B cell (primary cell): ENCODE results near the gene SP6. TPM values are rescaled to one million over a fixed set of nuclear protein-coding genes. Genes with fewer than 3 reads are reported as not detected.

Source experiments
- ATAC-seq: fragments of 200-7000 bp; cut with Tn5 transposase; one replicate; pipeline ENCODE4 v1.10.0; 2021; ENCODE audit warnings: low read depth, mild to moderate bottlenecking, moderate number of reproducible peaks, moderate library complexity
- CTCF ChIA-PET: fragments of 350-600 bp; sonication (Branson Sonifier 250); formaldehyde crosslinking; loops from one replicate; lab custom pipeline; 2021; ENCODE audit warnings: antibody characterized with exemption, inconsistent platforms; lab: Charles Lee
- POLR2A ChIA-PET: fragments of 350-600 bp; sonication (Branson Sonifier 250); formaldehyde crosslinking; loops from one replicate; lab custom pipeline; 2021; ENCODE audit warnings: antibody characterized with exemption; lab: Charles Lee
- DNase-seq: peaks from one replicate; pipeline ENCODE4 v3.0.0; 2013
- H2AFZ ChIP-seq: 2 replicates; pipeline ENCODE4 v1.6.1; 2012; ENCODE audit warnings: mild to moderate bottlenecking, low read depth, low read length; ENCODE audit not compliant: insufficient read depth, poor library complexity, severe bottlenecking
- H3K27ac ChIP-seq, 2 donors: 1 replicate in 1 of 2; 2 replicates in 1 of 2; pipeline ENCODE4 v1.5.1; 2012 to 2013; ENCODE audit warnings: low read length in 2 of 2, mild to moderate bottlenecking in 2 of 2, moderate library complexity in 1 of 2
- H3K27me3 ChIP-seq, 4 experiments: fragments of 200-600 bp in 1 of 4; sonication (generic) in 1 of 4; replicated peaks in 1 of 4; 1 replicate in 2 of 4; 2 replicates in 2 of 4; pipeline versions ENCODE4 v1.6.1 to v1.7.0; 2013 to 2016; ENCODE audit warnings: low read length in 3 of 4, mild to moderate bottlenecking in 2 of 4, mixed read lengths in 1 of 4, moderate library complexity in 1 of 4; ENCODE audit not compliant: insufficient read depth in 4 of 4, control insufficient read depth in 3 of 4; ENCODE audit errors: control extremely low read depth in 1 of 4
- H3K36me3 ChIP-seq, 2 experiments: replicated peaks in 1 of 2; 1 replicate in 1 of 2; 2 replicates in 1 of 2; pipeline versions ENCODE4 v1.6.1 to v1.7.1; 2013; ENCODE audit warnings: low read length in 1 of 2; ENCODE audit not compliant: insufficient read depth in 2 of 2, control insufficient read depth in 1 of 2; ENCODE audit errors: control extremely low read depth in 1 of 2, extremely low read depth in 1 of 2
- H3K4me1 ChIP-seq, 2 donors: fragments of 200-600 bp in 1 of 2; sonication (generic) in 1 of 2; 1 replicate in 1 of 2; 2 replicates in 1 of 2; pipeline versions ENCODE4 v1.5.1 to v1.6.1; 2013 to 2017; ENCODE audit warnings: low read length in 2 of 2; ENCODE audit not compliant: control insufficient read depth in 2 of 2, insufficient read depth in 2 of 2
- H3K4me2 ChIP-seq: replicated peaks from 2 replicates; pipeline ENCODE3; 2012; ENCODE audit warnings: mild to moderate bottlenecking, low read depth, low read length; ENCODE audit not compliant: poor library complexity, severe bottlenecking
- H3K4me3 ChIP-seq, 5 experiments: fragments of 200-600 bp in 1 of 5; sonication (generic) in 1 of 5; 1 replicate in 3 of 5; 2 replicates in 2 of 5; pipeline versions ENCODE4 v1.5.1 to v1.7.0; 2011 to 2016; ENCODE audit warnings: low read length in 4 of 5, mild to moderate bottlenecking in 4 of 5, low read depth in 2 of 5, control low read depth in 1 of 5, moderate library complexity in 1 of 5; ENCODE audit not compliant: insufficient read depth in 1 of 5; ENCODE audit errors: control extremely low read depth in 1 of 5, extremely low read depth in 1 of 5
- H3K79me2 ChIP-seq: fragments of 200-600 bp; sonication (generic); one replicate; pipeline ENCODE4 v1.6.0; 2016; ENCODE audit warnings: low read length; ENCODE audit not compliant: control insufficient read depth, insufficient read depth
- H3K9ac ChIP-seq: fragments of 200-600 bp; sonication (generic); 2 replicates; pipeline ENCODE4 v1.6.1; 2017; ENCODE audit warnings: mild to moderate bottlenecking, low read length, moderate library complexity
- H3K9me3 ChIP-seq, 3 donors: one replicate each; pipeline versions ENCODE4 v1.6.1 to v1.7.1; 2013; ENCODE audit warnings: low read length in 2 of 3; ENCODE audit not compliant: control insufficient read depth in 2 of 3, insufficient read depth in 1 of 3; ENCODE audit errors: control extremely low read depth in 1 of 3
- H4K20me1 ChIP-seq: 2 replicates; pipeline ENCODE4 v1.6.0; 2012; ENCODE audit warnings: mild to moderate bottlenecking, low read length; ENCODE audit not compliant: insufficient read depth, control insufficient read depth, poor library complexity, severe bottlenecking
- H3K27ac Mint-ChIP-seq: one replicate; pipeline ENCODE4 v1.8.0; 2021; ENCODE audit warnings: mixed read lengths
- H3K27me3 Mint-ChIP-seq: one replicate; pipeline ENCODE4 v1.8.0; 2021; ENCODE audit warnings: mixed read lengths
- H3K4me1 Mint-ChIP-seq: one replicate; pipeline ENCODE4 v1.8.0; 2021; ENCODE audit warnings: mixed read lengths
- H3K4me3 Mint-ChIP-seq: one replicate; pipeline ENCODE4 v1.8.0; 2021; ENCODE audit warnings: mixed read lengths
- H3K9me3 Mint-ChIP-seq: one replicate; pipeline ENCODE4 v1.8.0; 2022; ENCODE audit warnings: mixed read lengths; ENCODE audit not compliant: insufficient read depth
- CTCF ChIP-seq: fragments of 200-600 bp; IDR thresholded peaks from one replicate; pipeline ENCODE4 v1.8.0; 2022; ENCODE audit warnings: antibody characterized with exemption, mild to moderate bottlenecking
- EZH2 ChIP-seq: IDR thresholded peaks from 2 replicates; pipeline ENCODE4 v1.6.1; 2012; ENCODE audit warnings: borderline replicate concordance, low read depth, mild to moderate bottlenecking, moderate library complexity, low read length; ENCODE audit not compliant: insufficient read depth, poor library complexity, severe bottlenecking
- WGBS: methylation state at CpG from one replicate; pipeline ENCODE4 v1.1.5; 2013; ENCODE audit warnings: missing lambda C conversion rate; ENCODE audit not compliant: insufficient coverage; 5-methylcytosine and 5-hydroxymethylcytosine counted together
- intact Hi-C: fragments of 100-400 bp; cut with micrococcal nuclease; formaldehyde crosslinking; loops from one replicate; pipeline ENCODE4 v1.10.0; 2022
- polyA plus RNA-seq: library from polyadenylated mRNA; depleted of rRNA; stranded (reverse); fragments of >200 nt; gene quantifications from 2 replicates; pipeline ENCODE4 v1.2.3, GENCODE V29; 2012
- total RNA-seq, 2 donors: library from RNA; stranded (reverse); fragments of 120-200 nt in 1 of 2; gene quantifications; 1 replicate in 1 of 2; 2 replicates in 1 of 2; pipeline versions ENCODE4 v1.2.3 to v1.2.4, GENCODE V29; 2013 to 2022

SP6 gene
- total and polyA plus RNA-seq, 2 donors (not counting 1 experiment from before 2014, with no cell fraction given) = 0.04 TPM; not detected in 1

- Mint-ChIP-seq H3K4me3 (peak overlapping the region; percentile 47), H3K9me3 (no peaks in the 10 kb centered on the region), H3K4me1 (peaks cover 26% of the 10 kb centered on the region), H3K27ac (no peak overlapping the region), H3K27me3 (peaks cover 3% of the 10 kb centered on the region)
- Histone ChIP-seq H4K20me1 (no peaks in the 10 kb centered on the region), H3K27me3 (no peaks in the 10 kb centered on the region), H3K27ac (no peak overlapping the region), H3K4me2 (no peak overlapping the region), H2AFZ (no peak overlapping the region), H3K4me1 (peaks cover 9 to 18% of the 10 kb centered on the region in 2 donors), H3K79me2 (peaks cover 11% of the 10 kb centered on the region), H3K9ac (no peak overlapping the region), H3K4me3 (no peak overlapping the region), H3K9me3 (no peaks in the 10 kb centered on the region), H3K36me3 (peaks cover 0 to 15% of the 10 kb centered on the region in 2 experiments)
- intact Hi-C loops = no loop called here
- ATAC-seq (no peak), DNase-seq (no peak)
- WGBS = 98% methylated on average over 8 of the region's 13 CpGs
- TF ChIP-seq CTCF = no peak
- no peak for TF ChIP-seq EZH2
- POLR2A ChIA-PET = no interaction called here
- CTCF ChIA-PET = interaction anchor here (19.9 kb wide), 1 partner anchor 50 kb away, joined by 436 read pairs; the partner anchor contains the start of gene SP2
These were observed 12.3 kb downstream of the SP6 start for GRCh38 chr17:47838636-47839035.

GRCh38 chr17:47837401-47838039 is 13.4 kb downstream of the SP6 start:
- WGBS = 96% methylated on average over 12 of the region's 13 CpGs
- no peak for DNase-seq
- H3K79me2 ChIP-seq = peaks cover 11% of the 10 kb centered on the region
- Mint-ChIP-seq H3K27me3 (no peaks in the 10 kb centered on the region), H3K9me3 (no peaks in the 10 kb centered on the region), H3K4me3 (no peak overlapping the region), H3K27ac (no peak overlapping the region), H3K4me1 (peaks cover 22% of the 10 kb centered on the region)
- peaks cover 0 to 15% of the 10 kb centered on the region in 2 experiments for H3K36me3 ChIP-seq
- intact Hi-C loops = no loop called here
- no peak for ATAC-seq
- H3K9ac ChIP-seq = no peak overlapping the region
- POLR2A ChIA-PET = interaction anchor here (0.7 kb wide), 1 partner anchor 58 kb away, joined by 3 read pairs; the partner anchor contains the start of gene SP2
- no peaks in the 10 kb centered on the region for H3K27me3 ChIP-seq
- H3K9me3 ChIP-seq = no peaks in the 10 kb centered on the region
- no peak overlapping the region for H3K4me3 ChIP-seq
- peaks cover 9 to 18% of the 10 kb centered on the region in 2 donors for H3K4me1 ChIP-seq
- no peak overlapping the region for H2AFZ ChIP-seq
- no peak overlapping the region for H3K27ac ChIP-seq
- CTCF ChIA-PET = interaction anchor here (19.9 kb wide), 1 partner anchor 51 kb away, joined by 436 read pairs; the partner anchor contains the start of gene SP2
- H3K4me2 ChIP-seq = no peak overlapping the region
- no peaks in the 10 kb centered on the region for H4K20me1 ChIP-seq
- TF ChIP-seq EZH2 (no peak), CTCF (no peak)
